Esophagus (tissue), 2 donors: Measurements from ENCODE around the gene ERBB4. TPM values are rescaled to one million over a fixed set of nuclear protein-coding genes. Genes with fewer than 3 reads are reported as not detected.

Experiments
- H3K27ac ChIP-seq, 2 donors: one replicate each; pipeline ENCODE4 v1.5.1; 2013; ENCODE audit warnings: low read depth in 2 of 2, mild to moderate bottlenecking in 2 of 2, inconsistent platforms in 1 of 2, low read length in 1 of 2, moderate library complexity in 1 of 2
- H3K27me3 ChIP-seq, 2 donors: one replicate each; pipeline ENCODE4 v1.6.1; 2013; ENCODE audit warnings: low read length in 2 of 2, control low read depth in 1 of 2, mild to moderate bottlenecking in 1 of 2; ENCODE audit not compliant: insufficient read depth in 2 of 2, control insufficient read depth in 1 of 2
- H3K36me3 ChIP-seq, 2 donors: one replicate each; pipeline ENCODE4 v1.6.1; 2013; ENCODE audit warnings: low read length in 1 of 2; ENCODE audit not compliant: control insufficient read depth in 2 of 2, insufficient read depth in 2 of 2
- H3K4me1 ChIP-seq, 2 donors: one replicate each; pipeline ENCODE4 v1.6.1; 2013; ENCODE audit warnings: low read length in 1 of 2; ENCODE audit not compliant: control insufficient read depth in 2 of 2, insufficient read depth in 2 of 2
- H3K4me3 ChIP-seq, 2 donors: one replicate each; pipeline ENCODE4 v1.5.1; 2013; ENCODE audit warnings: low read length in 2 of 2, mild to moderate bottlenecking in 2 of 2, low read depth in 1 of 2, moderate library complexity in 1 of 2
- H3K9me3 ChIP-seq, 2 donors: one replicate each; pipeline ENCODE4 v1.6.1; 2013; ENCODE audit warnings: mild to moderate bottlenecking in 2 of 2, low read depth in 1 of 2, low read length in 1 of 2, moderate library complexity in 1 of 2; ENCODE audit not compliant: control insufficient read depth in 2 of 2, insufficient read depth in 1 of 2
- WGBS, 2 donors: extraction: QIAGEN DNeasy Blood & Tissue Kit; methylation state at CpG; one replicate each; pipeline ENCODE4 v1.1.7; 2013; 5-methylcytosine and 5-hydroxymethylcytosine counted together
- polyA plus RNA-seq, 2 donors: library from polyadenylated mRNA; stranded (reverse); fragments of 200-250 nt; gene quantifications; one replicate each; pipeline ENCODE4 v1.2.3, GENCODE V29; 2013
- donor health status: healthy with polysubstance abuse.
- donor health status: Bipolar disorder and iron deficiency.

Gene ERBB4
- polyA plus RNA-seq, 2 donors, result under 0.01 to 0.06 TPM

DNA sequence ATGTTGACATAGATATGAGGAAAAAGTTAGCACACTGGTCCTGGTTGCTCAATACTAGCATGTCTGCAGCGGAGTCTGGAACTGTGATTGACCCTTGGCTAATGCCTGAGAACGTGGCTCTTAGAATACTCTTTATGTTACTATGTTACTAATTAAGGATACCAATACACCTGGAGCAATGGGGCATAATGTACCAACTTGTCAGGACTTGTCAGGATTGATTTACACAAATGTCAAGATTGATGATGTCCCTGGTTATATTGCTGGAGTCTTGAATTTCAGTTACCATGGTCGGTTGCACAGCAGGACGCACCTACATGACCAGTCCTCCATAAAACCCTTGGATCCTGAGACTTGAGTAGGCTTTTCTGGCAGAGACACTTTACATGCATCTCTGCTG, 1171.3 kb downstream of the ERBB4 start:
- no peak overlapping the region for H3K27ac ChIP-seq
- no peaks in the 10 kb centered on the region for H3K9me3 ChIP-seq
- H3K4me1 ChIP-seq, result no peaks in the 10 kb centered on the region
- 55 to 68% methylated on average over 4 of the region's 4 CpGs for WGBS, 2 donors
- H3K4me3 ChIP-seq, result no peak overlapping the region
- H3K36me3 ChIP-seq, result no peaks in the 10 kb centered on the region
- no peaks in the 10 kb centered on the region for H3K27me3 ChIP-seq

DNA sequence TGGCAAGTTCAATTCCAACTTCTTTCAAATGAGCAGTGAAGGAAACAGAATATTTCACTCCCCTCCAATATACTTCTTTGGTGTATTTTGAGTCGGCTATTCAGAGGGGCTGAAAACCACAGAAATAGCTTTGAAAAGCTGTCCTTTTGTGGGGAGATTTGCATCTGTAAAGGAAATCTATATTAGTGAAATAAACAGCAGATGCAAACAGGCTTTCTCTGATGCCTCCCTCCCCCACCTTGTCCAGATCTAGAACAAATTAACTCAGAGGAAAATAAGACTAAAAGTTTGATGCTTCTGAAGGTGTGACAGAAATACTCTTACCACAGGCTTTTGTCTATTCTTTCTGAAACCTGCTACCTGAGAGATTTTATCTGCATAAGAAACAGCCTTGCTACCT, 1173.7 kb downstream of the ERBB4 start:
- Histone ChIP-seq H3K9me3 (no peaks in the 10 kb centered on the region), H3K4me1 (no peaks in the 10 kb centered on the region), H3K4me3 (no peak overlapping the region), H3K27ac (no peak overlapping the region), H3K27me3 (no peaks in the 10 kb centered on the region), H3K36me3 (no peaks in the 10 kb centered on the region)
- 49 to 63% methylated on average over 1 of the region's 1 CpG for WGBS, 2 donors

DNA sequence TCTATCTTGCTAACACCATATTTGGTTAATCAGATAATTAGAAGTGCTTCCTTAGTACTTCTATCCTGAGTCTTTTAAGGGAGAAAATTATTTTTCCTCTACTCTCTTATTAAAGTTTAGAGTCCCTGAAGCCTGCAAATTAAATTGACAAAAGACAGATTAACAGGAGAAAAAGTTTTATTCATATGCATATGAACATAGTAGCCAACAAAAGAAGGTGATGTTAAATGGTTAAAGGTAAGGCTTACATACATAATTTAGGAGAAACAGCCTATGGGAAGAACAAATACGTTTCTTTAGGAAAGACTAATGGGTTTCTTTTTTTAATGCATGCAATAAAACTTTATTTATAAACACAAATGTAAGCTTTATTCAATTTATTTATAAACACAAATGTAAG, 1177.2 kb downstream of the ERBB4 start:
- WGBS, 2 donors, result 18 to 33% methylated on average over 1 of the region's 1 CpG

DNA sequence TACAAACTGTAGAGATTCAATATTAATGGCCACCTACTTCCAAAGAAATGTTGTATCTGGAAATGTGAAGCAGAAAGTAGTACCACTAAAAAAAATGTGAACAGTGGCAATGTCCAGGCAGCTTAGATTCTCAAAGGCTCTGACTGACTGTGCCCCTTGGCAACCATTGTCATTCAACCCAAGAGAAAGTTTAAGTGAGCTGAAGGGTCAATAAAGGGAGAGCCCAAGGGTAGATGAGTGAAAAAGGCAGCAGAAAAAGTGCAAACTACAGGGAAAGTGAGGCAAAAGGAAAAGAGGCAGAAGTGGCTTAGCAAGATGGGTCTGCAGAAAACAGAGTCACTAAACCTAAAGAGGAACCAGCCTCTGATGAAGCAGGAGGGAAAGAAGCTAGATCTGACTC, 1179.3 kb downstream of the ERBB4 start:
- Histone ChIP-seq H3K9me3 (peaks cover 0 to 2% of the 10 kb centered on the region in 2 donors), H3K4me1 (no peaks in the 10 kb centered on the region), H3K36me3 (no peaks in the 10 kb centered on the region), H3K27ac (no peak overlapping the region), H3K27me3 (no peaks in the 10 kb centered on the region), H3K4me3 (no peak overlapping the region)

More for the DNA sequence above, 1177.2 kb downstream of the ERBB4 start:
- H3K4me1 ChIP-seq, result no peaks in the 10 kb centered on the region
- H3K9me3 ChIP-seq, result peaks cover 0 to 2% of the 10 kb centered on the region in 2 donors
- H3K27ac ChIP-seq, result no peak overlapping the region
- H3K27me3 ChIP-seq, result no peaks in the 10 kb centered on the region
- H3K36me3 ChIP-seq, result no peaks in the 10 kb centered on the region
- no peak overlapping the region for H3K4me3 ChIP-seq

DNA sequence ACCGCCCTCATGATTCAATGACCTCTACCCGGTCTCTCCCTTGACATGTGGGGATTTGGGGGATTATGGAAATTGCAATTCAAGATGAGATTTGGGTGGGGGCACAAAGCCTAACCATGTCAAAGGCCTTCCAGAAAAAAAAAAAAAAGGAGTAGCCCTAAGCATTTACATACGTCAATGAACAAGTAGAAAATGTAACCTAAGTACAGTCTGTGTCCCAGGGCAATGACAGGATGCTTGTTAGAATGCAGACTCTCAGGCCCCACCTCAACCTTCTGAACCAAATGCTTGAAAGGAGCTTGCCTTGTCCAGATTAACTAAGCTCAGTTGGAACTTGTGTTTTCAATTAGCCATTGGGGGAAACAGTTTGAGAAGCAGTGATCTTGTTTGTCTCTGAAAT, 1180.1 kb downstream of the ERBB4 start:
- Histone ChIP-seq H3K27me3 (no peaks in the 10 kb centered on the region), H3K4me3 (no peak overlapping the region), H3K9me3 (peaks cover 0 to 2% of the 10 kb centered on the region in 2 donors), H3K4me1 (no peaks in the 10 kb centered on the region), H3K27ac (no peak overlapping the region), H3K36me3 (no peaks in the 10 kb centered on the region)
- 73 to 76% methylated on average over 3 of the region's 3 CpGs for WGBS, 2 donors

DNA sequence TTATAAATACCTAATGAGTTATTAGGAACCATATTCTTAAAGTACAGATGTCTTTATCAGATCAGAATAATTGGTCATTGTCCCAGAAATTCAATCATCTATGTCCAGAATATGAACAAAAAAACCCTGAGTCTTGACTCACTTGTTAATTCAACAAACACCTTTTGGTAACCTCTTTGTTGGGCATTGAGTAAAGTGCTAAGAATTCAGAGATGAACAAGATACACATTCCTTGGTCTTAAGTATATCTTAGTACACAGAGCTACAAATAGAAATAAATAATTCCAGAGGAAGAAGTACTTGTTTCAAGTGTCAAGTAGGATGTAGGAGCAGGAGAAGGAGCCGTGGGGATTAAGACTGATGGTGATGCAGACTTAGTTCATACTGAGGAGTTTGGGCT, 1184.1 kb downstream of the ERBB4 start:
- Histone ChIP-seq H3K27me3 (no peaks in the 10 kb centered on the region), H3K36me3 (no peaks in the 10 kb centered on the region), H3K4me1 (no peaks in the 10 kb centered on the region), H3K4me3 (no peak overlapping the region), H3K27ac (no peak overlapping the region), H3K9me3 (peaks cover 0 to under 1% of the 10 kb centered on the region in 2 donors)
- WGBS, 2 donors, result 52 to 71% methylated on average over 1 of the region's 1 CpG

DNA sequence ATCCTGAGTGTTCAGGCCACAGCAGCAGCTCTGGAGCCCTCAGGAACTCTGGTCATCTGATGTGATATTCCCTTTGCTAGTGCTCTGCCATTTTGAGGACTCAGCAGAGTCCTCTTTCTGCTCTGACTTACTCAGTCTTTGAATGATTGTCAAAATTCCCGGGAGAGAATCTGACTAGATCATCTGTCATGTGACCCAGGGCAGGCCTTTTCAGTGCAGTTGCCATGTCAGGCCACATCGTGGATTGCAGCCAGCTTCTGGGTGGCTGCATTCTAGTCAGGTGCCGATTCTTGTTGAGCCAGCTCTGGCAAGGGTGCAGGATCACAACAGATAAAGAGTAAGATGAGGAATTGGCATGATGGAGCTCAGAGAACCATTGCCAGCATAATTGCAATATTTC, 1186.6 kb downstream of the ERBB4 start:
- H3K4me3 ChIP-seq, result no peak overlapping the region
- WGBS, 2 donors, result 33 to 36% methylated on average over 3 of the region's 3 CpGs
- H3K9me3 ChIP-seq, result no peaks in the 10 kb centered on the region
- H3K27me3 ChIP-seq, result no peaks in the 10 kb centered on the region
- H3K27ac ChIP-seq, result no peak overlapping the region
- no peaks in the 10 kb centered on the region for H3K36me3 ChIP-seq
- no peaks in the 10 kb centered on the region for H3K4me1 ChIP-seq

DNA sequence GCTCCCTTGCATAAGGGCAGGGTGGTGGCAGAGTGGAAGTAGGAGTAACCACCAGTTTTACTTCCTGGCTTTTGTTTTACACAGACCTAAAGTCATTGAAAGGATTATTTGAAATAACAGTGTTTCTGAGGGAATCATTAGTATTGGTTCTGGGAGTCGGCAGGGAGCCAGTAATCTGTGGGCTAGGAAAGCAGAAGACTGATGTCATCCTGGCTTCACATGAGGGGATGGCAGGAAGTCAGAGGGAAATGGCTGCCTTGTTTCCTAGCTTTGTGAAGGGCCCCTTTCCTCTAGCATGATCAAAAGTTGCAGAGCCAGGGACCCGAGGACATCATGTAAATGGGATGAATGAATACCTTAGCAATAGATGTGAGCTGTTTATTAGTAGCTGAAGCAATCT, 1189.6 kb downstream of the ERBB4 start:
- Histone ChIP-seq H3K27ac (no peak overlapping the region), H3K9me3 (no peaks in the 10 kb centered on the region), H3K27me3 (no peaks in the 10 kb centered on the region), H3K36me3 (no peaks in the 10 kb centered on the region), H3K4me3 (no peak overlapping the region), H3K4me1 (no peaks in the 10 kb centered on the region)
- WGBS, 2 donors, result 53 to 55% methylated on average over 2 of the region's 2 CpGs

DNA sequence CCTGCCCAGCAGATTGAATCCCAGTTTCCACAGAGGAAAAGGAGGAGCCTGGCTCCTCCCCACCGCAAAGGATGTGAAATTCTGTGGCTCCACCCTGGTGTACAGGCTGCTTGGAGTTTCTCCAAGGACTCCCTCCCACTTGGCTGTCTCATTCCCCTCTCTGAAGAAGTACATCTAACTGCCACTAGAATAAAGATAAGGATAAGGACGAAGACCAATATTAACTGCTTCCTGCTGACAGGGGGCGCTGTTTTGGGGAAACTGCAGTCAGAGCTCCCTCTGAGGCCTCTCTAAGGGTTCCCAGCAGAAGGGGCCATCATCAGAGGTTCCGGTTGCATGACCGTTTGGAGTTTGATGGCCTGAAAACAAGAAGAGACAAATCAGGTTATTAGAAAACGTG, 1191.3 kb downstream of the ERBB4 start:
- H3K27ac ChIP-seq, result no peak overlapping the region
- H3K4me3 ChIP-seq, result no peak overlapping the region
- H3K4me1 ChIP-seq, result no peaks in the 10 kb centered on the region
- no peaks in the 10 kb centered on the region for H3K9me3 ChIP-seq
- no peaks in the 10 kb centered on the region for H3K27me3 ChIP-seq
- 71 to 77% methylated on average over 6 of the region's 6 CpGs for WGBS, 2 donors
- no peaks in the 10 kb centered on the region for H3K36me3 ChIP-seq

DNA sequence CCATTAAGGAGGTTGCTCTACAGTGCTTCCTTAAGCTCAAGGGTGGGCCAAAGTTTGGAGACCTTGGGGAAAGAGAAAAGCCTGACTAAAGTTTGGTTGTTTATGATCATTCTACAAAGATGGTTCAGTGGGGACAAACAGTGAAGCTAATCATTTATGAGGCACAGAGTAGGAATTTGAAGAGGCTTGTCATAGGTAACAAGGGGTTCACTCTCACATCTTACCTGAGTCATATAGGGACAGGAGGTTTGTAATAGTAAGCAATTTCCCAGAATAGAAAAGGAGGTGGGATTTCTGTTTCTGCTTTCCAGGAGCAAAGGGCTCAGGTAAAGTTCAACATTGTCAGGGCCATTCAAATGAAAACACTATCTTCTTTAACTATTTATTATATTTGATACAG, 1194.3 kb downstream of the ERBB4 start:
- no peaks in the 10 kb centered on the region for H3K4me1 ChIP-seq
- no peaks in the 10 kb centered on the region for H3K9me3 ChIP-seq
- no peak overlapping the region for H3K4me3 ChIP-seq
- H3K27me3 ChIP-seq, result no peaks in the 10 kb centered on the region
- no peak overlapping the region for H3K27ac ChIP-seq
- no peaks in the 10 kb centered on the region for H3K36me3 ChIP-seq
